SU-DHL-6 (cell line): ENCODE measurements around the gene SOX18.

ENCODE experiments used
- H2AFZ ChIP-seq: fragments of 200-600 bp; sonication (generic); 2 replicates; pipeline ENCODE4 v1.6.1; 2014; ENCODE audit warnings: low read depth, mild to moderate bottlenecking, moderate library complexity, mixed read lengths, antibody characterized with exemption, low read length; ENCODE audit not compliant: severe bottlenecking
- H3F3A ChIP-seq: fragments of 200-600 bp; shearing (Covaris generic); 2 replicates; pipeline ENCODE4 v1.6.0; 2016; ENCODE audit warnings: antibody characterized with exemption, mild to moderate bottlenecking; ENCODE audit not compliant: insufficient read depth
- H3K27ac ChIP-seq: fragments of 200-600 bp; sonication (generic); 2 replicates; pipeline ENCODE4 v1.5.1; 2016; ENCODE audit warnings: low read depth, mild to moderate bottlenecking, low read length, moderate library complexity, mixed read lengths
- H3K27me3 ChIP-seq: fragments of 200-600 bp; sonication (generic), shearing (Covaris generic); 2 replicates; pipeline ENCODE4 v1.6.0; 2014; ENCODE audit warnings: mild to moderate bottlenecking, low read length
- H3K36me3 ChIP-seq: fragments of 200-600 bp; sonication (generic); 2 replicates; pipeline ENCODE4 v1.6.1; 2014; ENCODE audit warnings: mild to moderate bottlenecking, low read length, mixed read lengths
- H3K4me2 ChIP-seq: fragments of 300-600, 200-600 bp; shearing (Covaris generic), sonication (generic); 2 replicates; pipeline ENCODE4 v1.6.0; 2014; ENCODE audit warnings: low read length, low read depth, mild to moderate bottlenecking; ENCODE audit not compliant: poor library complexity, severe bottlenecking
- H3K4me3 ChIP-seq: fragments of 200-600 bp; sonication (generic); 2 replicates; pipeline ENCODE4 v1.5.1; 2014; ENCODE audit warnings: antibody characterized with exemption, low read length, mild to moderate bottlenecking, mixed read lengths; ENCODE audit not compliant: insufficient read depth, poor library complexity, severe bottlenecking
- H3K79me2 ChIP-seq: fragments of 200-600 bp; sonication (generic); 2 replicates; pipeline ENCODE4 v1.6.1; 2014; ENCODE audit warnings: mild to moderate bottlenecking, low read length, moderate library complexity; ENCODE audit not compliant: insufficient read depth
- H3K9ac ChIP-seq: fragments of 200-600 bp; sonication (generic); 2 replicates; pipeline ENCODE4 v1.7.0; 2014; ENCODE audit warnings: mild to moderate bottlenecking, low read length
- H3K9me2 ChIP-seq: fragments of 200-600 bp; sonication (generic); replicated peaks from 2 replicates; pipeline ENCODE4 v1.6.1; 2014; ENCODE audit warnings: low read length; ENCODE audit not compliant: insufficient read depth
- H3K9me3 ChIP-seq: fragments of 200-600 bp; sonication (generic); 2 replicates; pipeline ENCODE4 v1.6.1; 2014; ENCODE audit warnings: low read length, mixed read lengths; ENCODE audit not compliant: insufficient read depth
- H4K20me1 ChIP-seq: fragments of 200-600 bp; sonication (generic); 2 replicates; pipeline ENCODE4 v1.6.1; 2014; ENCODE audit warnings: low read depth, mild to moderate bottlenecking, antibody characterized with exemption, low read length, moderate library complexity, mixed read lengths
- CTCF ChIP-seq: fragments of 200-600 bp; sonication (generic); IDR thresholded peaks from one replicate; pipeline ENCODE4 v1.5.1; 2017; ENCODE audit warnings: antibody characterized with exemption, mild to moderate bottlenecking, low read length, moderate library complexity; ENCODE audit not compliant: insufficient read depth, poor library complexity, severe bottlenecking
- EZH2phosphoT487 ChIP-seq: fragments of 200-600 bp; sonication (generic), shearing (Covaris generic); conservative IDR thresholded peaks from 2 replicates; pipeline ENCODE4 v1.6.1; 2018; ENCODE audit warnings: mild to moderate bottlenecking, antibody characterized with exemption, low read length, moderate library complexity, mixed read lengths

The SOX18 gene

GRCh38 chr20:64073476-64074183 is 24.2 kb upstream of the SOX18 start:
- H3K27ac ChIP-seq, result no peak overlapping the region
- no peak overlapping the region for H3K4me3 ChIP-seq
- H2AFZ ChIP-seq, result no peak overlapping the region
- H4K20me1 ChIP-seq, result no peaks in the 10 kb centered on the region
- no peaks in the 10 kb centered on the region for H3K79me2 ChIP-seq
- peaks cover 14% of the 10 kb centered on the region for H3F3A ChIP-seq
- no peaks in the 10 kb centered on the region for H3K9me3 ChIP-seq
- H3K27me3 ChIP-seq, result no peaks in the 10 kb centered on the region
- no peak for TF ChIP-seq CTCF
- no peak for TF ChIP-seq EZH2phosphoT487
- no peak overlapping the region for H3K9ac ChIP-seq
- H3K9me2 ChIP-seq, result no peaks in the 10 kb centered on the region
- H3K4me2 ChIP-seq, result no peak overlapping the region
- no peaks in the 10 kb centered on the region for H3K36me3 ChIP-seq

GRCh38 chr20:64072498-64073063 is 23.1 kb upstream of the SOX18 start:
- TF ChIP-seq EZH2phosphoT487, result no peak
- no peak for TF ChIP-seq CTCF
- no peaks in the 10 kb centered on the region for H3K9me3 ChIP-seq
- H3F3A ChIP-seq, result peaks cover 3% of the 10 kb centered on the region
- no peak overlapping the region for H3K9ac ChIP-seq
- H3K27ac ChIP-seq, result no peak overlapping the region
- no peak overlapping the region for H3K4me2 ChIP-seq
- no peaks in the 10 kb centered on the region for H3K27me3 ChIP-seq
- no peak overlapping the region for H2AFZ ChIP-seq
- no peaks in the 10 kb centered on the region for H3K36me3 ChIP-seq
- no peaks in the 10 kb centered on the region for H4K20me1 ChIP-seq
- H3K4me3 ChIP-seq, result no peak overlapping the region
- no peaks in the 10 kb centered on the region for H3K79me2 ChIP-seq
- no peaks in the 10 kb centered on the region for H3K9me2 ChIP-seq

- Histone ChIP-seq H3K9me3 (no peaks in the 10 kb centered on the region), H3K27me3 (no peaks in the 10 kb centered on the region), H3K79me2 (no peaks in the 10 kb centered on the region), H3K9ac (no peak overlapping the region), H3F3A (no peaks in the 10 kb centered on the region), H2AFZ (no peak overlapping the region), H3K9me2 (no peaks in the 10 kb centered on the region), H4K20me1 (no peaks in the 10 kb centered on the region), H3K4me2 (no peak overlapping the region), H3K4me3 (no peak overlapping the region), H3K36me3 (no peaks in the 10 kb centered on the region), H3K27ac (no peak overlapping the region)
- TF ChIP-seq EZH2phosphoT487 (no peak), CTCF (no peak)
These were observed 22.2 kb upstream of the SOX18 start for GRCh38 chr20:64071341-64072332.
